GM19468 (cell line): Measurements from ENCODE around the gene TMEM150C.

Experiments
- ATAC-seq: cut with Tn5 transposase; IDR thresholded peaks from one replicate; pipeline ENCODE4 v1.9.1; 2021; ENCODE audit warnings: mild to moderate bottlenecking, moderate library complexity, moderate number of reproducible peaks; ENCODE audit not compliant: unreplicated experiment; ENCODE audit errors: extremely low read depth

TMEM150C gene

GRCh38 chr4:82521283-82521682, 40.5 kb downstream of the TMEM150C start:
- no peak for ATAC-seq

- no peak for ATAC-seq
These were observed 42.0 kb downstream of the TMEM150C start for GRCh38 chr4:82519776-82520175.

GRCh38 chr4:82519072-82519471, 42.7 kb downstream of the TMEM150C start:
- no peak for ATAC-seq

- no peak for ATAC-seq
These were observed 44.7 kb downstream of the TMEM150C start for GRCh38 chr4:82517043-82517442.

GRCh38 chr4:82515705-82516104, 46.1 kb downstream of the TMEM150C start:
- no peak for ATAC-seq

- no peak for ATAC-seq
These were observed 48.4 kb downstream of the TMEM150C start for GRCh38 chr4:82513382-82513781.

- no peak for ATAC-seq
These were observed 51.6 kb downstream of the TMEM150C start for GRCh38 chr4:82510216-82510615.

GRCh38 chr4:82508806-82509428, 52.9 kb downstream of the TMEM150C start:
- no peak for ATAC-seq

- ATAC-seq: no peak
These were observed 53.8 kb downstream of the TMEM150C start for GRCh38 chr4:82508011-82508410.

- no peak for ATAC-seq
These were observed 60.7 kb downstream of the TMEM150C start for GRCh38 chr4:82501154-82501442.

GRCh38 chr4:82500435-82501153, 61.2 kb downstream of the TMEM150C start:
- ATAC-seq: no peak

GRCh38 chr4:82499738-82500434, 61.9 kb downstream of the TMEM150C start:
- no peak for ATAC-seq

GRCh38 chr4:82496349-82496748, 65.4 kb downstream of the TMEM150C start:
- ATAC-seq: no peak

GRCh38 chr4:82495666-82496065, 66.1 kb downstream of the TMEM150C start:
- ATAC-seq: no peak

- ATAC-seq: no peak
These were observed 67.9 kb downstream of the TMEM150C start for GRCh38 chr4:82493721-82494425.

GRCh38 chr4:82491251-82491960, 70.4 kb downstream of the TMEM150C start:
- no peak for ATAC-seq

- ATAC-seq: no peak
These were observed 71.8 kb downstream of the TMEM150C start for GRCh38 chr4:82489987-82490386.

- ATAC-seq: no peak
These were observed 72.7 kb downstream of the TMEM150C start for GRCh38 chr4:82489076-82489475.

- ATAC-seq: no peak
These were observed 76.6 kb downstream of the TMEM150C start for GRCh38 chr4:82484996-82485783.

- no peak for ATAC-seq
These were observed 79.4 kb downstream of the TMEM150C start for GRCh38 chr4:82482387-82482786.
